CD4-positive, alpha-beta T cell (primary cell): ENCODE data around the gene SREBF2. TPM values are rescaled to one million over a fixed set of nuclear protein-coding genes. Genes with fewer than 3 reads are reported as not detected.
"Not testable (repeated sequence)": the region's sequence is repeated elsewhere in the genome, so short reads cannot be mapped to it uniquely, and the experiment has no call there.

Experiments used
- ATAC-seq: fragments of 200-7000 bp; cut with Tn5 transposase; one replicate; pipeline ENCODE4 v1.10.0; 2022; ENCODE audit warnings: mild to moderate bottlenecking; ENCODE audit not compliant: poor library complexity
- CTCF ChIA-PET: fragments of 350-600 bp; sonication (Branson Sonifier 250); formaldehyde crosslinking; loops from one replicate; lab custom pipeline; 2021; ENCODE audit warnings: antibody characterized with exemption, inconsistent platforms; lab: Charles Lee
- POLR2A ChIA-PET: fragments of 350-600 bp; sonication (Branson Sonifier 250); formaldehyde crosslinking; loops from one replicate; lab custom pipeline; 2021; ENCODE audit warnings: antibody characterized with exemption, inconsistent platforms; lab: Charles Lee
- DNase-seq, 14 experiments: peaks; one replicate each; pipeline ENCODE4 v3.0.0-alpha.2; 2013 to 2020; ENCODE audit warnings: mixed read lengths in 2 of 14
- H3K27ac ChIP-seq, 2 donors: one replicate each; pipeline versions ENCODE4 v1.5.1 to v1.7.0; 2013; ENCODE audit warnings: low read length in 2 of 2, low read depth in 1 of 2, mild to moderate bottlenecking in 1 of 2
- H3K27me3 ChIP-seq, 2 experiments: 1 replicate in 1 of 2; 2 replicates in 1 of 2; pipeline versions ENCODE4 v1.6.1 to v1.7.0; 2013; ENCODE audit warnings: low read length in 2 of 2, control low read depth in 1 of 2, mild to moderate bottlenecking in 1 of 2, moderate library complexity in 1 of 2; ENCODE audit not compliant: insufficient read depth in 2 of 2, control insufficient read depth in 1 of 2
- H3K36me3 ChIP-seq: one replicate; pipeline ENCODE4 v1.6.1; 2013; ENCODE audit warnings: low read length, control low read depth; ENCODE audit not compliant: insufficient read depth
- H3K4me1 ChIP-seq: one replicate; pipeline ENCODE4 v1.6.1; 2013; ENCODE audit warnings: low read length, control low read depth; ENCODE audit not compliant: insufficient read depth
- H3K4me3 ChIP-seq: one replicate; pipeline ENCODE4 v1.5.1; 2013; ENCODE audit warnings: mild to moderate bottlenecking, low read length, moderate library complexity
- H3K9me3 ChIP-seq, 2 experiments: 1 replicate in 1 of 2; 2 replicates in 1 of 2; pipeline versions ENCODE4 v1.6.1 to v1.7.0; 2013; ENCODE audit warnings: low read length in 2 of 2, mild to moderate bottlenecking in 2 of 2, control low read depth in 1 of 2, moderate library complexity in 1 of 2; ENCODE audit not compliant: control insufficient read depth in 1 of 2, insufficient read depth in 1 of 2
- H3K27ac Mint-ChIP-seq: one replicate; pipeline ENCODE4 v1.8.0; 2020; ENCODE audit warnings: mixed read lengths
- H3K27me3 Mint-ChIP-seq: one replicate; pipeline ENCODE4 v1.8.0; 2021; ENCODE audit warnings: mixed read lengths
- H3K36me3 Mint-ChIP-seq: one replicate; pipeline ENCODE4 v1.8.0; 2021; ENCODE audit warnings: low read depth, mixed read lengths
- H3K4me1 Mint-ChIP-seq: one replicate; pipeline ENCODE4 v1.8.0; 2021; ENCODE audit warnings: low read depth, mixed read lengths
- H3K4me3 Mint-ChIP-seq: one replicate; pipeline ENCODE4 v1.8.0; 2020; ENCODE audit warnings: mild to moderate bottlenecking, mixed read lengths
- H3K9me3 Mint-ChIP-seq: one replicate; pipeline ENCODE4 v1.8.0; 2020; ENCODE audit warnings: mixed read lengths
- CTCF ChIP-seq: fragments of 200-600 bp; IDR thresholded peaks from one replicate; pipeline ENCODE4 v1.8.0; 2022; ENCODE audit warnings: antibody characterized with exemption, mild to moderate bottlenecking
- intact Hi-C, 2 experiments: fragments of 100-400 bp; cut with DNase I in 1 of 2; cut with micrococcal nuclease in 1 of 2; formaldehyde crosslinking; loops; one replicate each; pipeline versions ENCODE4 v1.15.1 to v1.9.0; 2023 to 2025; cut with DNase I, micrococcal nuclease
- total RNA-seq, 174 experiments: library from RNA in 2 of 174; stranded (reverse) in 2 of 174; gene quantifications; one replicate each; pipeline ENCODE4 v1.2.3 and lab custom pipeline; 2021 to 2026

Gene SREBF2
- total RNA-seq, 2 experiments from 2014 or later: 67.2 to 69.9 TPM

GRCh38 chr22:41862530-41863266 lies 29.8 kb downstream of the SREBF2 start:
- peak overlapping the region; percentile 44 for H3K4me3 Mint-ChIP-seq
- CTCF ChIA-PET: interaction anchor here (1.1 to 1.7 kb wide), 7 partner anchors 12 to 116 kb away, joined by 3 to 8 read pairs (median 4); partner anchors contain the start of genes CCDC134 and TNFRSF13C
- H3K9me3 ChIP-seq: no peaks in the 10 kb centered on the region
- H3K9me3 Mint-ChIP-seq: no peaks in the 10 kb centered on the region
- peaks cover 48% of the 10 kb centered on the region for H3K4me1 Mint-ChIP-seq
- POLR2A ChIA-PET: interaction anchor here (0.6 to 2.6 kb wide), 10 partner anchors 9 to 1346 kb away, joined by 3 to 41 read pairs (median 4); partner anchors contain the start of genes CCDC134, SNU13 and SREBF2
- H3K36me3 Mint-ChIP-seq: peaks cover 24% of the 10 kb centered on the region
- H3K27me3 Mint-ChIP-seq: no peaks in the 10 kb centered on the region
- TF ChIP-seq CTCF: no peak
- intact Hi-C loops: loop anchor here in 1 of 2 experiments (1.0 to 5.0 kb wide), 3 partner anchors 11 to 115 kb away; no protein-coding TSS in a partner anchor
- ATAC-seq (peak; percentile 11), DNase-seq (peak in 3 of 14 experiments; percentile 21 to 32 (median 27))
- peaks cover 47% of the 10 kb centered on the region for H3K4me1 ChIP-seq
- H3K27ac ChIP-seq: peak overlapping the region; percentile 61 to 86
- no peaks in the 10 kb centered on the region for H3K27me3 ChIP-seq
- peak overlapping the region; percentile 18 for H3K4me3 ChIP-seq
- peak overlapping the region; percentile 87 for H3K27ac Mint-ChIP-seq
- H3K36me3 ChIP-seq: peaks cover 17% of the 10 kb centered on the region

GRCh38 chr22:41863472-41863871 lies 30.6 kb downstream of the SREBF2 start:
- Histone ChIP-seq H3K27me3 (no peaks in the 10 kb centered on the region), H3K27ac (peak overlapping the region in 1 of 2 donors; percentile 86), H3K4me1 (peaks cover 41% of the 10 kb centered on the region), H3K9me3 (no peaks in the 10 kb centered on the region), H3K4me3 (no peak overlapping the region), H3K36me3 (peaks cover 24% of the 10 kb centered on the region)
- peak overlapping the region; percentile 87 for H3K27ac Mint-ChIP-seq
- no peaks in the 10 kb centered on the region for H3K9me3 Mint-ChIP-seq
- intact Hi-C loops: loop anchor here in 1 of 2 experiments (5.0 kb wide), 1 partner anchor 116 kb away; no protein-coding TSS in a partner anchor
- ChIA-PET POLR2A (interaction anchor here (0.6 to 2.6 kb wide), 2 partner anchors 31 to 1347 kb away, joined by 3 to 41 read pairs; partner anchors contain the start of gene SREBF2), CTCF (no interaction called here)
- H3K36me3 Mint-ChIP-seq: peaks cover 32% of the 10 kb centered on the region
- ATAC-seq (no peak), DNase-seq (no peak)
- peaks cover 40% of the 10 kb centered on the region for H3K4me1 Mint-ChIP-seq
- no peaks in the 10 kb centered on the region for H3K27me3 Mint-ChIP-seq
- no peak for TF ChIP-seq CTCF
- no peak overlapping the region for H3K4me3 Mint-ChIP-seq

GRCh38 chr22:41868556-41868955 lies 35.7 kb downstream of the SREBF2 start:
- TF ChIP-seq CTCF: no peak
- ATAC-seq (no peak), DNase-seq (no peak)
- CTCF ChIA-PET: no interaction called here
- Mint-ChIP-seq H3K36me3 (peaks cover 59% of the 10 kb centered on the region), H3K4me1 (peaks cover 23% of the 10 kb centered on the region), H3K9me3 (no peaks in the 10 kb centered on the region), H3K4me3 (no peak overlapping the region), H3K27me3 (no peaks in the 10 kb centered on the region), H3K27ac (no peak overlapping the region)
- Histone ChIP-seq H3K27ac (no peak overlapping the region), H3K9me3 (no peaks in the 10 kb centered on the region), H3K4me1 (peaks cover 14% of the 10 kb centered on the region), H3K4me3 (no peak overlapping the region), H3K36me3 (peaks cover 55% of the 10 kb centered on the region), H3K27me3 (no peaks in the 10 kb centered on the region)
- intact Hi-C loops: no loop called here
- POLR2A ChIA-PET: no interaction called here

GRCh38 chr22:41870081-41870480 lies 37.2 kb downstream of the SREBF2 start:
- ATAC-seq, H3K4me3 ChIP-seq, DNase-seq, H3K27ac Mint-ChIP-seq, H3K27me3 ChIP-seq, H3K27ac ChIP-seq, H3K27me3 Mint-ChIP-seq, POLR2A ChIA-PET, H3K9me3 ChIP-seq, H3K9me3 Mint-ChIP-seq, H3K4me3 Mint-ChIP-seq: not testable (repeated sequence)
- CTCF ChIA-PET: interaction anchor here (1.0 to 1.2 kb wide), 2 partner anchors 13 kb away, joined by 3 to 5 read pairs; no protein-coding TSS in a partner anchor
- Histone ChIP-seq H3K4me1 (peaks cover 18% of the 10 kb centered on the region), H3K36me3 (peaks cover 68% of the 10 kb centered on the region)
- intact Hi-C loops: loop anchor here (2.0 to 5.0 kb wide), 2 partner anchors 21 to 38 kb away; partner anchors contain the start of gene SREBF2 (in 2 of the 2)
- Mint-ChIP-seq H3K36me3 (peaks cover 73% of the 10 kb centered on the region), H3K4me1 (peaks cover 27% of the 10 kb centered on the region)
